WTC11 (cell line): ENCODE data around the gene OMG.

ENCODE experiments used
- CTCF ChIP-seq: fragments of 200-600 bp; IDR thresholded peaks from 2 replicates; pipeline ENCODE4 v1.8.0; 2022; ENCODE audit warnings: antibody characterized with exemption
- FOXP1 ChIP-seq: sonication (generic); formaldehyde crosslinking; IDR thresholded peaks from 2 replicates; pipeline ENCODE4 v1.8.0; 2022; ENCODE audit warnings: missing genetic modification reagents, mild to moderate bottlenecking, moderate library complexity, borderline replicate concordance
- TF ChIP-seq, protein P1 (sequence below): sonication (generic); formaldehyde crosslinking; IDR thresholded peaks from 2 replicates; pipeline ENCODE4 v1.8.0; 2023; ENCODE audit warnings: mild to moderate bottlenecking, missing genetic modification reagents

GRCh38 chr17:31320241-31320640 lies 23.2 kb upstream of the OMG start:
- no peak for TF ChIP-seq FOXP1 (CRISPR knock-in tag)
- TF ChIP-seq, protein P1, sequence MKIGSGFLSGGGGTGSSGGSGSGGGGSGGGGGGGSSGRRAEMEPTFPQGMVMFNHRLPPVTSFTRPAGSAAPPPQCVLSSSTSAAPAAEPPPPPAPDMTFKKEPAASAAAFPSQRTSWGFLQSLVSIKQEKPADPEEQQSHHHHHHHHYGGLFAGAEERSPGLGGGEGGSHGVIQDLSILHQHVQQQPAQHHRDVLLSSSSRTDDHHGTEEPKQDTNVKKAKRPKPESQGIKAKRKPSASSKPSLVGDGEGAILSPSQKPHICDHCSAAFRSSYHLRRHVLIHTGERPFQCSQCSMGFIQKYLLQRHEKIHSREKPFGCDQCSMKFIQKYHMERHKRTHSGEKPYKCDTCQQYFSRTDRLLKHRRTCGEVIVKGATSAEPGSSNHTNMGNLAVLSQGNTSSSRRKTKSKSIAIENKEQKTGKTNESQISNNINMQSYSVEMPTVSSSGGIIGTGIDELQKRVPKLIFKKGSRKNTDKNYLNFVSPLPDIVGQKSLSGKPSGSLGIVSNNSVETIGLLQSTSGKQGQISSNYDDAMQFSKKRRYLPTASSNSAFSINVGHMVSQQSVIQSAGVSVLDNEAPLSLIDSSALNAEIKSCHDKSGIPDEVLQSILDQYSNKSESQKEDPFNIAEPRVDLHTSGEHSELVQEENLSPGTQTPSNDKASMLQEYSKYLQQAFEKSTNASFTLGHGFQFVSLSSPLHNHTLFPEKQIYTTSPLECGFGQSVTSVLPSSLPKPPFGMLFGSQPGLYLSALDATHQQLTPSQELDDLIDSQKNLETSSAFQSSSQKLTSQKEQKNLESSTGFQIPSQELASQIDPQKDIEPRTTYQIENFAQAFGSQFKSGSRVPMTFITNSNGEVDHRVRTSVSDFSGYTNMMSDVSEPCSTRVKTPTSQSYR (CRISPR knock-in tag) = no peak
- TF ChIP-seq CTCF = no peak
